Loucy (cell line): ENCODE results near the gene CDC37.

ENCODE experiments used
- CTCF ChIP-seq: fragments of 200-600 bp; sonication (generic); conservative IDR thresholded peaks from 2 replicates; pipeline ENCODE4 v1.5.1; 2014; ENCODE audit warnings: mild to moderate bottlenecking, antibody characterized with exemption, low read length
- EZH2phosphoT487 ChIP-seq: fragments of 200-600 bp; IDR thresholded peaks from 2 replicates; pipeline ENCODE4 v1.6.1; 2018; ENCODE audit warnings: antibody characterized with exemption, mild to moderate bottlenecking, moderate library complexity, borderline replicate concordance

DNA sequence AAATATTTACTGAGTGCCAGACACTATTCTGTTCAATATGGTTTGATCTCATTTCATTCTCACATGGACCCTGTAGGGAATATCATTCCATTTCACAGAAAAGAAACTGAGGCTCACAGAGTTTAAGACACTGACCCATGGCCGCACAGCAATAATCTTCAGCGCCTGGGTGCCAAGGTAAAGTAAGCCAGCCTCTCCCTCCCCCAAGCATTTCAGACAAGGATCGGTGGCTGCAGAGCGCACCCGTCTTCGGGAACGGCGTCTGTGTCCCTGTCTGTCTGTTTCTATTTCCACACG lies 12.7 kb upstream of the CDC37 start:
- TF ChIP-seq CTCF, result no peak
- TF ChIP-seq EZH2phosphoT487, result no peak
